ENCODE results near the gene OTUD3.

- TF ChIP-seq, protein P1, sequence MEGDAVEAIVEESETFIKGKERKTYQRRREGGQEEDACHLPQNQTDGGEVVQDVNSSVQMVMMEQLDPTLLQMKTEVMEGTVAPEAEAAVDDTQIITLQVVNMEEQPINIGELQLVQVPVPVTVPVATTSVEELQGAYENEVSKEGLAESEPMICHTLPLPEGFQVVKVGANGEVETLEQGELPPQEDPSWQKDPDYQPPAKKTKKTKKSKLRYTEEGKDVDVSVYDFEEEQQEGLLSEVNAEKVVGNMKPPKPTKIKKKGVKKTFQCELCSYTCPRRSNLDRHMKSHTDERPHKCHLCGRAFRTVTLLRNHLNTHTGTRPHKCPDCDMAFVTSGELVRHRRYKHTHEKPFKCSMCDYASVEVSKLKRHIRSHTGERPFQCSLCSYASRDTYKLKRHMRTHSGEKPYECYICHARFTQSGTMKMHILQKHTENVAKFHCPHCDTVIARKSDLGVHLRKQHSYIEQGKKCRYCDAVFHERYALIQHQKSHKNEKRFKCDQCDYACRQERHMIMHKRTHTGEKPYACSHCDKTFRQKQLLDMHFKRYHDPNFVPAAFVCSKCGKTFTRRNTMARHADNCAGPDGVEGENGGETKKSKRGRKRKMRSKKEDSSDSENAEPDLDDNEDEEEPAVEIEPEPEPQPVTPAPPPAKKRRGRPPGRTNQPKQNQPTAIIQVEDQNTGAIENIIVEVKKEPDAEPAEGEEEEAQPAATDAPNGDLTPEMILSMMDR (IDR thresholded peaks at IDR 0.05) = no peak
- no peak for TF ChIP-seq POLR2A (IDR thresholded peaks at IDR 0.05)
These were observed 78.4 kb downstream of the OTUD3 start for GRCh38 chr1:19960591-19960990.
